Fibroblast of the conjunctiva (primary cell): ENCODE measurements around the gene NRXN3.

Experiments
- DNase-seq: peaks from one replicate; pipeline ENCODE4 v3.0.0-alpha.2; 2010; ENCODE audit warnings: low read depth

The NRXN3 gene

GRCh38 chr14:78242086-78242485 lies 71.9 kb downstream of the NRXN3 start:
- DNase-seq: no peak

GRCh38 chr14:78243187-78243586 lies 73.0 kb downstream of the NRXN3 start:
- DNase-seq: no peak

DNA sequence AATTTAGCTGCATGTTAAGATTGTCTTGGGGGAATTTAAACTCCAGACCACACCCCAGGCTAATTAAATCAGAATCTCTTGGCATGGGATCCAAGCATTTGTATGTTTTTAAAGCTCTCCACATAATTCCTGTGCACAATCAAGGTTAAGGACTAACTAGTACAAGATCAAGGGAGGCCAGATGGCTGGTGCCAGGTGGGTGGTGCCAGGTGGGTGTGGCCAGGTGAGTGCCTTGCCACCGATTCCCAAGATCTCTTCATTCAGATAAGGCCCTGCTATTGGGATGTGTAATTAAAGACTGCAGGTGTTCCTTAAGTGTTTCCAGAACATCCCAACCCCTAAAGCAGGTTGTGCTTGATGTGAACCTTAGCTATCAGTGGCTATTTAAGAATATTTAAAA lies 75.1 kb downstream of the NRXN3 start:
- DNase-seq: no peak

DNA sequence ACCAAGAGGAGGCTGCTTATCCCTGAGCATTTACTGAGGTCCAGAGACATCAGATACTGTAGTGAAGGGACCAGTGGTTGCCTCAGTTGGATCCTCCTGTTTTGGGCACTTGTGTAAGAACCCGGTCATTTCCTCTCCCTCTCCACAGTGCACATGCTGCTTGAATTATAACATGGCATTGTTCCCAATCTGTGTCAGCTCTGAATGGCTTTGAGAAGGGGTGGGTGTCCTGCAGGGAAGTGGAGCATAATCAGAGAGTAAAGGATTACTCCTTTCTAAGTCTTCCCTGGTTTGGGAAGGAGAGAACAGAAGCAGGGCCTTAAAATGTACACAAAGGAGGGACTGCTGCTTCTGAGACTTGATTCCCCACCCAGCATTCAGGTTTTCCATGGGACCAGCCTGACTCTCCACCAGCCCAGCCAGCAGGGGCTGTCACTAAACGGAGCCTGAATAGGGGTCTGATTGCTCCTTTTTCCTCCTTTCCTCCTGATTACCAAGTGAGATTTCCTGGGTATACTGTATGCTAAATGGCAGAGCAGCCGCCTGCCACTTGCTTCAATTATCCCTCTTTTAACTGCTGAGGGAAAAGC lies 78.4 kb downstream of the NRXN3 start:
- DNase-seq: peak; percentile 12

GRCh38 chr14:78251308-78251707 lies 81.1 kb downstream of the NRXN3 start:
- no peak for DNase-seq

GRCh38 chr14:78253986-78254385 lies 83.8 kb downstream of the NRXN3 start:
- DNase-seq: no peak

DNA sequence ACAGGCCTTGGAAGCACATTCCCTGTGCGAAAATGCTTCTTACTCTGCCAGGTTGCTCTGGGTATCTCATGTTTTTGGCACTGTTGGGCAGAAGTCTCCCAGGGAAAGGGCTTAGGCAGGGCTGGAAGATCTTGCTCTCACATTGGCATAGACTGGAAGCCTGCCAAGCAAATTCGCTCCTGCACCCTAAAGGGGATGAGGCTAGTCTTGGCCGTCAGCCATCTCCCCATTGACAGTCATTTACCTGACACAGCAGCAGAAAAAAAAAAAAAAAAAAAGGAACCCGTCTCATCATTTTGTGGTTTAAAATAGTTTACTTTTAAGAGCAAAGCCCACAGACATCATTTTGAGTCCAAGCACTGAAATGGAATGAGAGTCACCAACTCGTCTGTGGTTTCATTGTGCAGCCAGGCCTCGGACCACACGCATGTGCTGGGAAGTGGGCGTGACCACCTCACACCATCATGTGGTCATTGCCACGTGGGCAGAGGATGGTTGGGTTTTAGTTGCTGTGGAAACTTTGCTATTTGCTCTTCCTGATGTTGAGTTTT lies 84.8 kb downstream of the NRXN3 start:
- DNase-seq: no peak

GRCh38 chr14:78259831-78260230 lies 89.7 kb downstream of the NRXN3 start:
- DNase-seq: no peak

DNA sequence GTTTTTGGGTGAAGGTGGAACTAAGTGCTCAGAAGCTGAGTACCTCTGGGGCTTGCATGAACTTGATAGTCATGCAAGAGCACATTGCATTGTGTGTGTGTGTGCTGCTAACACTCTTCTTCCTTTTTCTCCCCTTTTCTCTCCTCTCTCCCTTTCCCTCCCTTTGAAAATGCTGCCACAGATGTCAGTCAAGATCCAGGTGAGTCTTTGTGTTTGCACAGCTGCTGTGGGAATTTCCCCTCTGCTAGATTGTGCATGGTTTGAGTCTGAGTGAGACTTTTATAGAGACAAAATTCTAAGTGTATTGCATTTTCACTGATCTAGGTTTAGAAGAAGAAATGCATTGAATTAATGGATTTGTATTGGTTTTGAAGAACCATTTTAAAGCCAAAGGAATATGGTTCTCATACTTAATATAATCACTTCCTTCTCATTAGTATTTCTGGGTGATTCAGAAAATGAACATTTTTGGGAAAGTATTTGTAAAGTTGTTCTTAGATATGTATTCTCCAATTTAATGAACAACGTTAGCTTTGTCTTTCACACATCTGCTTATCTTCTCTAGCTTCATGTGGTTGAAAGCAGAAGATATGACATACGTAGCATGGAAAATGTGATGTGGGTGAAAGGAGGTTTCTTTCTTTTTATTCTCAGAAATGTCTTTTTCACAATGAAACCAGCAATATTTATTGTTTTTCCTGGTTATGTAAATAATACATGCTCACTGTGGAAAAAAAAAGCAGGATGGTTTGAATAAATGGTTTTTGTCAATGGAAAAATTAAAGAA lies 108.5 kb downstream of the NRXN3 start:
- no peak for DNase-seq

GRCh38 chr14:78282437-78282836 lies 112.3 kb downstream of the NRXN3 start:
- DNase-seq: no peak

GRCh38 chr14:78286210-78286609 lies 116.0 kb downstream of the NRXN3 start:
- no peak for DNase-seq

DNA sequence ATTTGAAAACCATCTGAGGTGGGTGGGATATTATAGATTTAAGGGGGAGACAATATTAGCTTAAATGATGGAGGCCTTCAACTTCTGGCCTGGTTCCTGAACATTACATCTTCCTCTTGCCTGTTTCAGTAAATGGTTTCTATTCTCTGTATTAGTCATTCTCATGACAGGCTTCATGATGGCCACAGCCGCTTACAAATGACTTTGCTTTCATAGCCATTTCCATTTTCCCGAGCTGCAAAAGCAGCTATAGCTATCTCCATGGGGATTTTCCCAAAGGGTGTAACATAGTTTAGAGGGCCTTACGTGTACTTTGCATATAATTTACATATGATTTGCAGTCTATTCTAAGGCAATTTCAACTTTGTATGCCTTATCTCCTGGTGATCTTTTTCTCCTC lies 121.8 kb downstream of the NRXN3 start:
- no peak for DNase-seq

DNA sequence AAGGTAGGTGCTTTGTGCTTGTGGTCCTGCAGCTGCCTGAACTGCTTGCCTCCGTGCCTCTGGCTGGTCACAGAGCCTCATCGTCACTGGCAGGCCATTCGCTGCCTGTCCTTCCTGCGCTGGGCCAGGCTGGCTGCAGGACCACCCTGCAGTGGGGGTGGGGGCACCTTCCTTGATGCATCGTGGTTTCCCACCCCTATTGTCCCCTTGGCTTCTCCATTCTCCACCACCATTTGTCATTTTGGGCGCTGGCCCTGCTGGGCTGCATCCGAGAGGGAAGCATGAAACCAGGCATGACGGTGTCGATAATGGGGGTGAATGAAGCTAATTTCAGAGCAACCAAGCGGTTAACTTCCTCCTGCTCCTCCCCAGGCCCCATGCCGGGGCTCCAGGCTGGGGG lies 127.7 kb downstream of the NRXN3 start:
- DNase-seq: no peak

GRCh38 chr14:78298298-78298697 lies 128.1 kb downstream of the NRXN3 start:
- DNase-seq: no peak

DNA sequence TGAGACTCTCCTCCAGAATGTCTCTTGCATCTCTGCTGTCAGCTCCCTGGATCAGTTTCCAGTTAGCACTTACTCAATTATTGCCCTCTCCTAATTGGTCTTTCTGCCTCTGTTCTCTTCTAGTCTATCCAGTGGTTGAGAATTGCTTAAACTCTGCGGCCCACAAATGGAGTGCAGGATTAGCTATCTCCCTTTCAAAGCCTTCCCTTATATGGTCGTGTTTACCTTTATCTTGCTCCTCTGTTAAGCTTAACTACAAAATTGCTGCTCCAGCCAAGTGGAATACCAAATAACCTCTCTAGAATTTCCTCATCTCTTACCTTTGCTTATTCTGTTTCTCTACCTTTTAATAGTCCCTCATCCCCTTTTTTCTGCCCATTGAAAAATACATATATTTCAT lies 132.7 kb downstream of the NRXN3 start:
- DNase-seq: no peak

GRCh38 chr14:78307671-78308070 lies 137.5 kb downstream of the NRXN3 start:
- DNase-seq: no peak

DNA sequence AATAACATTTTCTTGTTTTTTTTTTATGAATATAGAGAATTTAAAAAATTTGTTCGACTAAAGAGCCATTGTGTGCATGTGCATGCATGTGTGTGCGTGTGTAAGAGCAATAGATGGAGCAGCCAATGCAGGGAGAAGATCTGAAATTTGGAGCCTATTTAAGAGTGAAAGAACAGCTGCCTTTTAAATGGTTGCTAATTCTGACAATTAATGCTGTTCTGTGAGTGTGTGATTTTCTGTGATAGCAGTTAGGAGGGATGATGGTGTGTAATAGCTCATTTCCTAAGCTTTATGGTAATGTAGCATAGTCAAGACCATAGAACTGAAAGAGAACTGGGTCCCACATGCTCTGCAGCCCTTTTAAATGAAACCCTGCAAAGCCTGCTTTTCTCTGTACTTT lies 137.9 kb downstream of the NRXN3 start:
- DNase-seq: no peak

DNA sequence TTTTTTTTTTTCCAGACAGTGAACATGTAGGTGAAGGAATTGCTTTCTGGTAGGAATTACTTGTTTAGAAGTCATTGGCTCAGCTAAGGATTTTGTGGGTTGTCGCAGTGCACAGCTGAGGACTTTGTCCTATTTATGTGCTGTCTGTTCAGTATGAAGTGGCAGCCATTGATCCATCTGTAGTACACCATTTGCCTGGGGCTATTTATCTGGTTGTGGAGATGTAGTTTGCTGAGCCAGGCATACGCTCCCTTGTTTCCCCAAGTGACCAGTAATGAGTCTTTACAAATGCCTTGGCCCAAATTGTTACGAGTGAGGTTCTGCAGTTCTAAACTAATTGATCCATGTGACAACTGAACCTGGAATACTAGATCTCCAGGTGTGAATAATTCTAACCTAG lies 140.1 kb downstream of the NRXN3 start:
- DNase-seq: no peak

GRCh38 chr14:78313499-78313898 lies 143.3 kb downstream of the NRXN3 start:
- DNase-seq: no peak

- DNase-seq: no peak
Observed at GRCh38 chr14:78314484-78314883, 144.3 kb downstream of the NRXN3 start.

GRCh38 chr14:78316052-78316451 lies 145.9 kb downstream of the NRXN3 start:
- no peak for DNase-seq

- no peak for DNase-seq
Observed at GRCh38 chr14:78316786-78317185, 146.6 kb downstream of the NRXN3 start.

DNA sequence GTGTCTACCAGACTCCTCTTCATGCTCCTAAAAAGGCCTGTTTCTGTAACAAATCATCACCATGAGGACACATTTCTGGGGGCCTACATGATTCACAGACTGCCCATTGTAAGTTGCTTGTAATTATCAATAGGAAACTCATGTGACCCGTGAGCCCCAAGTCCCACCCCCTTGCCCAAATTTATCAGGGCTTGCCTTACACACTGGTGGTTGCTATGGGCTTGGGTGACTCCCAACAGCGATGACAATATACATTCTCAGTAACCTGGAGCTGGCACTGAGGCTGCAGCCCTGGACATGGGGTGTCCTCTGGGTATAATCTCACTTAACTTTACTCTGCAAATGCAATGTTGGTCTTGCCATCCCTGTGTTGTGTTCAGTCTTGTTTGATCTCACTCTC lies 149.2 kb downstream of the NRXN3 start:
- no peak for DNase-seq
